UCSD-AML1 (cell line): Measurements from ENCODE around the gene PDCD1.
"Not testable (repeated sequence)": the region's sequence is repeated elsewhere in the genome, so short reads cannot be mapped to it uniquely, and the experiment has no call there.

Source experiments
- DNase-seq: peaks from one replicate; lab custom pipeline; 2025; ENCODE audit not compliant: unreplicated experiment; lab: John Stamatoyannopoulos, UW

The PDCD1 gene

GRCh38 chr2:241801611-241802420 is 56.9 kb downstream of the PDCD1 start:
- no peak for DNase-seq

DNA sequence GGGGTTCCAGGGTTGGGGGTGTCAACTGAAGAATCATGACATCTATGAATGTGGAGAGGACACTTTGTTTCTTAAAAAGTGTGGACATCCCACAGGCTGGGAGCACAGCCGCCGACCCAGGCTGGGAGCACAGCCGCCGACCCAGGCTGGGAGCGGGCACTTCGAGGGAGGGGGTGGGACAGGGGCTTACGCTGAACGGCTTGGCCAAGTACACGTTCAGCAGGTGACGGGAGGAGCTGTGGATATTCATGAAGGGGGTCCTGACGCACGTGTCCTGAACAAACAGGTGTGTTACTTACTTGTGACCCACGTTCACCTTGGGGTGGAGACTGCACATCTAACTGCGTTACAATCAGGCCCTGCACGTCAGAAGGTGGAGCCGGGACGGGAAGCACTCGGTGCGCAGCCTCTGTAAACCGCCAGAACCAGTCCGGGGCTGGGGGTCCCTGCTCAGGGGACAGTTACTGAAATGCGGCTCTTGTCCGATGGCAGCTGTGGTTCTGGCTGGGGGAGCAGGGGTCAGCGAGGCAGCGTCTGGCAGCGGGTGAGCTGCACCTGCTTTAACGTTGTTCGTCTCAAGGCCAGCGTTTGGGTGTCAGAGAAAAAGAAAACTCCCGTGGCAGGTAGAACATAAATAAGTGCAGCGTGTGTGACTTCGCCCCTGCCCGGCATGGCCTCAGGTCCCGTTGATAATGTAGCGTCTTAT is 58.3 kb downstream of the PDCD1 start:
- not testable (repeated sequence) for DNase-seq
